Peyer's patch (tissue), 4 donors: Measurements from ENCODE around the gene MCF2L. TPM values are rescaled to one million over a fixed set of nuclear protein-coding genes. Genes with fewer than 3 reads are reported as not detected.

Source experiments
- DNase-seq, 3 donors: peaks; one replicate each; pipeline ENCODE4 v3.0.0-alpha.2; 2017 to 2019
- H3K27ac ChIP-seq, 4 donors: fragments of 200-600 bp; sonication (generic); one replicate each; pipeline ENCODE4 v1.5.1; 2016 to 2019
- H3K27me3 ChIP-seq, 2 donors: fragments of 200-600 bp; sonication (generic); one replicate each; pipeline ENCODE4 v1.5.1; 2019
- H3K36me3 ChIP-seq, 3 donors: fragments of 200-600 bp; sonication (generic); one replicate each; pipeline ENCODE4 v1.5.1; 2016 to 2019
- H3K4me1 ChIP-seq, 4 donors: fragments of 200-600 bp; sonication (generic); one replicate each; pipeline ENCODE4 v1.5.1; 2016 to 2019
- H3K4me3 ChIP-seq, 4 donors: fragments of 200-600 bp; sonication (generic); 1 replicate in 3 of 4; 2 replicates in 1 of 4; pipeline ENCODE4 v1.5.1; 2016 to 2019; ENCODE audit warnings: mild to moderate bottlenecking in 1 of 4
- H3K9me3 ChIP-seq, 4 donors: fragments of 200-600 bp; sonication (generic); one replicate each; pipeline ENCODE4 v1.5.1; 2016 to 2019; ENCODE audit warnings: mild to moderate bottlenecking in 1 of 4
- CTCF ChIP-seq, 6 experiments: fragments of 450-650 bp in 4 of 6; fragments of 200-600 bp in 2 of 6; sonication (generic) in 1 of 6; IDR thresholded peaks; one replicate each; pipeline ENCODE4 v1.5.1; 2017 to 2019; ENCODE audit warnings: antibody characterized with exemption in 6 of 6, mild to moderate bottlenecking in 3 of 6, moderate library complexity in 1 of 6
- POLR2A ChIP-seq, 2 donors: fragments of 450-650 bp; IDR thresholded peaks; one replicate each; pipeline ENCODE4 v1.5.1; 2017; ENCODE audit warnings: antibody characterized with exemption in 2 of 2, mild to moderate bottlenecking in 2 of 2, moderate library complexity in 2 of 2
- total RNA-seq, 4 donors: library from RNA; depleted of rRNA; stranded (reverse); fragments of >200 nt; gene quantifications; one replicate each; pipeline ENCODE4 v1.1.0, GENCODE V29; 2016

Gene MCF2L
- total RNA-seq, 4 donors from 2014 or later: 81.4 to 165 (median 149) TPM

- H3K4me1 ChIP-seq: no peaks in the 10 kb centered on the region
- H3K27me3 ChIP-seq: no peaks in the 10 kb centered on the region
- TF ChIP-seq POLR2A (IDR thresholded peaks at IDR 0.05) (no peak), CTCF (IDR thresholded peaks at IDR 0.05) (no peak)
- no peak overlapping the region for H3K4me3 ChIP-seq
- H3K27ac ChIP-seq: no peak overlapping the region
- H3K9me3 ChIP-seq: no peaks in the 10 kb centered on the region
- no peak for DNase-seq
- no peaks in the 10 kb centered on the region for H3K36me3 ChIP-seq
These were observed 93.7 kb downstream of the MCF2L start for GRCh38 chr13:113062691-113063090.

- Histone ChIP-seq H3K36me3 (no peaks in the 10 kb centered on the region), H3K4me3 (no peak overlapping the region), H3K27me3 (no peaks in the 10 kb centered on the region), H3K9me3 (no peaks in the 10 kb centered on the region), H3K27ac (no peak overlapping the region), H3K4me1 (no peaks in the 10 kb centered on the region)
- TF ChIP-seq CTCF (IDR thresholded peaks at IDR 0.05) (no peak), POLR2A (IDR thresholded peaks at IDR 0.05) (no peak)
- DNase-seq: no peak
These were observed 94.1 kb downstream of the MCF2L start for GRCh38 chr13:113063091-113063491.

GRCh38 chr13:113064000-113064533 lies 95.1 kb downstream of the MCF2L start:
- no peaks in the 10 kb centered on the region for H3K27me3 ChIP-seq
- TF ChIP-seq CTCF (IDR thresholded peaks at IDR 0.05) (no peak), POLR2A (IDR thresholded peaks at IDR 0.05) (no peak)
- no peaks in the 10 kb centered on the region for H3K9me3 ChIP-seq
- H3K4me1 ChIP-seq: no peaks in the 10 kb centered on the region
- DNase-seq: no peak
- no peak overlapping the region for H3K27ac ChIP-seq
- no peak overlapping the region for H3K4me3 ChIP-seq
- H3K36me3 ChIP-seq: no peaks in the 10 kb centered on the region

GRCh38 chr13:113064534-113065405 lies 95.8 kb downstream of the MCF2L start:
- Histone ChIP-seq H3K27ac (no peak overlapping the region), H3K27me3 (no peaks in the 10 kb centered on the region), H3K36me3 (no peaks in the 10 kb centered on the region), H3K4me1 (no peaks in the 10 kb centered on the region), H3K4me3 (no peak overlapping the region), H3K9me3 (no peaks in the 10 kb centered on the region)
- no peak for DNase-seq
- TF ChIP-seq CTCF (IDR thresholded peaks at IDR 0.05) (no peak), POLR2A (IDR thresholded peaks at IDR 0.05) (no peak)

- no peaks in the 10 kb centered on the region for H3K36me3 ChIP-seq
- no peak overlapping the region for H3K4me3 ChIP-seq
- no peak for TF ChIP-seq POLR2A (IDR thresholded peaks at IDR 0.05)
- TF ChIP-seq CTCF (IDR thresholded peaks at IDR 0.05): no peak
- H3K27me3 ChIP-seq: no peaks in the 10 kb centered on the region
- H3K27ac ChIP-seq: no peak overlapping the region
- H3K9me3 ChIP-seq: no peaks in the 10 kb centered on the region
- no peaks in the 10 kb centered on the region for H3K4me1 ChIP-seq
- DNase-seq: no peak
These were observed 96.6 kb downstream of the MCF2L start for GRCh38 chr13:113065406-113066141.
